Measurements from ENCODE around the gene CALHM4.
A peak's percentile ranks its signal among the peaks of the same experiment; 100 is the strongest.

CALHM4 gene, protein sequence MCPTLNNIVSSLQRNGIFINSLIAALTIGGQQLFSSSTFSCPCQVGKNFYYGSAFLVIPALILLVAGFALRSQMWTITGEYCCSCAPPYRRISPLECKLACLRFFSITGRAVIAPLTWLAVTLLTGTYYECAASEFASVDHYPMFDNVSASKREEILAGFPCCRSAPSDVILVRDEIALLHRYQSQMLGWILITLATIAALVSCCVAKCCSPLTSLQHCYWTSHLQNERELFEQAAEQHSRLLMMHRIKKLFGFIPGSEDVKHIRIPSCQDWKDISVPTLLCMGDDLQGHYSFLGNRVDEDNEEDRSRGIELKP

DNA sequence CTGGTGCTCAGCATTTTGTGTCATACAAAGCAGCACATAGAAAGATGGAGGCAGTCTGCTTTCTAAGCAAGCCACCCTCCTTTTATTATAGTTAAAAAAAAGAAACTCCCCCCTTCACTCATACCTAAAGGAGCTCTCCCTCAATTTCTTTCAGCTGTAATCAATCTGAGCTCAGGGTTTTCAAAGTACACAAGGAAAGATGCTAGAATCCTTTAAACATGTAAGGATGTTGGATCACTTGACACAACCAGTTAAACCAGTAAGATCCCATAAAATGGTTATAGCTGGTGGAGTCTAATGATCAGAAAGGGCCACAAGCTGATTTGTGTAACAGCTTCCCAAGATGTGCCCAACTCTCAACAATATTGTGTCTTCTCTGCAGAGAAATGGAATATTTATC is at the start of gene CALHM4:
Gene CALHM4 (plus strand): TSS at position 301 of the 400 bp plus-strand sequence. CDS start 43 bp downstream, at position 344.
- no peak for DNase-seq

DNA sequence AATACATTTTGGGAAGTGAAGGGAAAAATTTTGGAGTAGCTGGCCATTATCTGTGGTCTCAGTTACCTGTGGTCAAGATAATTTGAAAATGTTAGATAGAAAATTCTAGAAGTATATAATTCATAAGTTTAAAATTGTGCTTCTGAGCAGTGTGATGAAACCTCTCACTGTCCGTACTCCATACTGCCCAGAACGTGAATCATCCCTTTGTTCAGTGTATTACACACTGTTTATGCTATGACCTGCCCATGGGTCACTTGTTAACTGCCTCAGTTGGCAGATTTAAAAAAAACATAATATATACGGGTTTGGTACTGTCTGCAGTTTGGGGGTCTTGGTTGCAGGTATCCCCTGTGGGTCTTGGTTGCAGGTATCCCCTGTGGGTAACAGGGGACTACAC is 46.2 kb upstream of the CALHM4 start:
- DNase-seq, result no peak

DNA sequence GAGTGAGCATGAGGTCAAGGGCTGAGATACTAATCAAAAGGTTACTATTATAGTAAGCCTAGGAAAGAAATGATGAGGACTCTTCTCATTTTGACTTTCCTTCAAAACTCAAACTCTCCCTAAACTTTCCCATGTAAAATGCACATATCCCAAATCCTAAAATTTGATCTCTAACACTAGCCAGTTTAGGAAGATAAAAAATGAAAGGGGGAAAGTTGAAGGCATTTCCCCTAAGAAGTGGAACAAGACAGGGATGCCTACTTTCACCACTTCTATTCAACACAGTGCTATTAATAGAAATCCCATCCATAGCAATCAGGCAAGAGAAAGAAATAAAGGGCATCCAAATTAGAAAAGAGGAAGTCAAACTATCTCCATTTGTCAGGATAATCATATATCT is 45.0 kb upstream of the CALHM4 start:
- DNase-seq, result no peak

DNA sequence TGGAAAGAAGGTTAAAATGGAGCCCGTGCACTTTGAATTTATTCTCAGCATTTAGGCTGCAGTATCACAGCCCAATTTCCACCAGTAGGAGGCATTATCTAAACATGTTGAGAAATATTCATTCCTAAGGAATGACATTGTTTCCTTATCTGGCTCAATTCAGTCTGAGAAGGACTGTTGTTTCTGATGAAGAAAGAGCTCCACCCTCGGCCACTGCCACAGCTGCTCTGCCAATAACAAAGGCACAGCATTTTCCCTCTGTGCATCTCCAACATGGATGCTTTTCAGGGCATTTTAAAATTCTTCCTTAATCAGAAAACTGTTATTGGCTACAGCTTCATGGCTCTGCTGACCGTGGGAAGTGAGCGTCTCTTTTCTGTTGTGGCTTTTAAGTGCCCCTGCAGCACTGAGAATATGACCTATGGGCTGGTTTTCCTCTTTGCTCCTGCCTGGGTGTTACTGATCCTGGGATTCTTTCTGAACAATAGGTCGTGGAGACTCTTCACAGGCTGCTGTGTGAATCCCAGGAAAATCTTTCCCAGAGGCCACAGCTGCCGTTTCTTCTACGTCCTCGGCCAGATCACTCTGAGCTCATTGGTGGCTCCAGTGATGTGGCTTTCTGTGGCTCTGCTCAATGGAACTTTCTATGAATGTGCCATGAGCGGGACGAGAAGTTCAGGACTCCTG is 42.0 kb upstream of the CALHM4 start, which contains the start of gene CALHM5:
Gene CALHM5 (plus strand): TSS at position 216 of the 687 bp plus-strand sequence. CDS start 58 bp downstream, at position 274.
- peak; percentile 23 for DNase-seq

DNA sequence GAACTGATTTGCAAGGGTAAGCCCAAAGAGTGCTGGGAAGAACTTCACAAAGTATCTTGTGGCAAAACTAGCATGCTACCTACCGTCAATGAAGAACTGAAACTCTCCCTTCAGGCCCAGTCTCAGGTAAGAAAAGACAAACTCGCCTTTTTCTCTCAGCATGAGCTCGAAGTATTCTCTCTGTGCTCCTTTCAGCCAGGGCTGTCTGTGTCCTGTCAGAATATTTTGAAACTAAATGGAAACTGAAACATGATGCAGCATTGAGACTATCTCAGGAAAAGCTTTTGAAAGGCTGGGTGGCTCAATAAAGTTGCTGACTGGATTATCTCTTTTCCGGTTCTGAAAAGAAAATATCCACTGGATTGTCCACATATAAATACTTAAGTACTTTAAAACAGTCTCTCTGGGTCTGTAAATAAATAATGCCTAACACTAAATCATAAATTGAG is 41.4 kb upstream of the CALHM4 start:
- DNase-seq, result peak; percentile 43

DNA sequence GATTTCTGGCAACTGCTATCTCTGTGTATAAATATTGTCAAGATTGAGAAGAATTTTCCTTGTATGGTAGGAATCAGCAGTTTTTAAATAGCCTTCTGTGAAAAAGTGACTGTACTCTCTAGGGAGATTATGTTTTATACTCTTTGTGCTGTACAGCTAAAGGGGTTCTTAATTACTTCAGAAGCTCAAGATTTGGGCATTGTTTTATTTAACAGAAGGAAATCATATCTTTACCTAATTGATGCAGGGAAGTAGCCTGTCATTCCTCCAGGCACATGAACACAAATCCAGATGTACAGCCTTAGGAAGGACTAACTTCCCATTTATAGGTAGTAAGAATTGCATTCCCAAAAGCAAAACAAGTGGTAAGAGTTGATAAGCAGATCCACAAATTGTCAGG is 40.8 kb upstream of the CALHM4 start:
- no peak for DNase-seq

DNA sequence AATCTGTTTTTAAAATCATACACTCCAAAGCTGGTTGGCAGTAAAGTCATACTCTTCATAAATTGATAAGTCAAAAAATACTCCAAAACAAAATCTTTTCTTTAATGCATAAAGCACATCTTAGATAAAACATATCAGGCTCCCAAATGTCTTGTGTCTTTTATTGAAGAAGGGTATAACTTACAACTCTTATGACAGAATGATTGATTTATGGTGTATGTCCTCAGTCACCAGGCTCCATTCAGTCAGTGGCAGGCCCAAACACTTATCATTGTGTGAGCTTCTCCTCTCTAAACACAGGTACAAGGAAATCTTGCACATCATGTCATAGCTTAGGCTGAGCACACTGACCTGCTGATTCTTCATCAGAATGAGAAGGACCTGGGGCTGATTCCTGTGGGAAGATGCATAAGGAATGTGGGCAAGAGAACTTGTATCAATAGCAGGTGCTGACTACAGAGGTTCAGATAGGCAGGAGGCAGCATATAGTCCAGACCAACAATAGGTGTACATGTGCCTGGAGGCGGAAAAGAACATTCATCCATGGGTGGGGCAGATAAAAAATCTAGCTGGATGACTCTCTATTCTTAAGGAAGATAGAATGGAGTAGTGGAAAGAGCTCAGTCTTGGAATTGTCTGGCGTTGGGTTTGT is 40.2 kb upstream of the CALHM4 start:
- DNase-seq, result no peak

DNA sequence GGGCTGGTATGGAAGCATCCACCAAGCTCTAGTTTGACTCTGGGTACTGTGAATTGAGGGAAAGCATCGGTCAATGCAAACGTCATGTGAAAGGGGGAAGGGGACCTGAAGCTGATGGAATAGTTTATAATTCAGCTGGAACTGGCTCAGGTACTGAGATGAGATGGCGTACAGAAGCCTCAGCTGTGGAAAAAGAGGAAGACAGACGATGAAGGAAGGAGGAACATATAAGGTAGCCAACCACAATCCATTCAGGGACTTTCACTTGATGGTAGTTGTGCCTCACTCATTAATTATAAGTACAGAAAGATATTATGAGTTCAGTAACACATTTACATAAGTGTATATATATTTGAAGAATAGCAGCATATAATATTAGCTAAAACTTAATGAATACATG is 39.4 kb upstream of the CALHM4 start:
- DNase-seq, result peak; percentile 10

DNA sequence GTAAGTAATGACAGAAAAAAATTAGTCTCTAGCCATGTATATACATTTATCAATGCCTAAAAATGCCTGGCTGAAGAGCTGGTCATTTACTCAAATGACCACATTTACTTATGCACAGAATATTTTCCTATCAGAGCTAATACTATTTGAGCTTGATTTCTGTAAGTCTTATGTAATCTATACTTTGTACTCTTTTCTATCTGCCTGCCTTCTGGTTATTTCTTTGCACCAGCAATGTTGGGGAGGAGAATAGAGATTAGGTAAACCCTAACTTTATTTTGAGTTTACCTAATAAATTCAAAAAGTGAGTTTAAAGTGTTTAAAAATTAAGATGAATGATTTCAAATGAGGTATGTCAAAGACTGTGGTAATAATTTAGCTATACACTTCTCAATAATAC is 38.4 kb upstream of the CALHM4 start:
- no peak for DNase-seq

DNA sequence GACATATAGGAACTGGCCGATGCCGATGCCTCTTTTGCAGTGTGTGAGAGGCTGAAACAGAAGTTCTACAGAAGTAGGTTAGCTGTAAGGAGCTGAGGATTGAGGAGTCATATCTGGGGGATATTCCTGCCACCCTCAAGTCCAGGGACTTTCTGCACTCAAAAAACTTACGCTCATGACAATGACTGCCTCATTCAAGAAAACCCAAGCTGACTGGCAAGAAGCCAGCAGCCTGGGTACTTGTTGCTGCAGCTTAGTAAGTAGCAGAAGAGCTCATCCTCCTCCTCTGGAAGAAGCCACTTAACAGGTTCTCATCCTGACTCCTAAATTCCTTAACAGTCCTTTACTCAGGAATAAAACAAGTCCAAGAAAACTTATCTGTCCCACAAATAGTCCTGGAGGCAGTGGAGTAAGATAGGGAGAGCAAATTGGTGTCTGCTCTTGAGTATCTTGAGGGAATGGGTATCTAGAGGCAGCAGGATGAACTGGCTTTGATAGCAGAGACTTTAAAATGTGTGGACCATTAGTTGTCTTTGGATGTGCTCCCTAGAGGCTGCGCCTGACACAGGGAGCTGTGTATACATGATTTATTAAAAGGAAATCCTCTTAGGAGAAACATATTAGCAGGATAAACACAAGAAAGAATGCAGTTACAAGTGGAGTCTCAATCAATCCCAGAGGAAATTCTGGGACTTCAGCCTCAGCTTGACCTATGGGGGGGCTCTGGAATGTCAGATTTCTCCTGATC is 34.8 kb upstream of the CALHM4 start:
- peak; percentile 6 for DNase-seq

DNA sequence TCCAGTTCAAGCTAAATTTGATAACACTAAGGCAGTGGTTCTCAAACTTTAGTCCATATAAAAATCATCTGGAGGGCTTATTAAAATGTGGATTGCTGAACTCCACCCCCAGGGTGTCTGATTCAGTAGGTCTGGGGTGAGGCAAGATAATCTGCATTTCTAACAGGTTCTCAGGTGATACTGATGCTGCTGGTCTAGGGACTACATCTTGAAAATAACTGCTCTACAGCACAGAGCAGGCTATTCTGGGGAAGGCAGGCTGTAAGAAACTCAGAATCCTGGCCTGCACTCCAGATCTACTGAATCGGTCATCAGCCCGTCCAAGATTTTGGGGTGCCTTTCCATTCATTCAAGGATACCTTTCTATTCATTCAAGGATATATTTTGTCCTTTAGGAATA is 30.7 kb upstream of the CALHM4 start:
- no peak for DNase-seq

DNA sequence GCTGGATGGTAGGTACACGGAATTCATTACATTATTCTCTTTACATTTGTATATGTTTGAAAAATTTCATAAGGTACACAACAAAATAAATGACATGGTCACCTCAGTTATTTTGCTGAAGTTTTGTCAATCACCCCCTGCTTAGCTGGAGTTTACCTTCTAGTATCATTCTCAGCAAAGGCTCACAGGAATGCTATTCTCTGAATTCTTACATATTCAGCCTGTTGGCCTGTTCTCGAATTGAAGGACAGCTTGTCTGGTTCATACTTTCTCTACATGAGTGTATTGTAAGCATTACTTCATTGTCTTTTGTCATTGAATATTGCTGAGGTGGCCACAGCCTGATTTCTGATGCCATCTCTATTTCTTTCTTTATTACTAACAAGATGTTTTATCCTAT is 29.3 kb upstream of the CALHM4 start:
- no peak for DNase-seq

DNA sequence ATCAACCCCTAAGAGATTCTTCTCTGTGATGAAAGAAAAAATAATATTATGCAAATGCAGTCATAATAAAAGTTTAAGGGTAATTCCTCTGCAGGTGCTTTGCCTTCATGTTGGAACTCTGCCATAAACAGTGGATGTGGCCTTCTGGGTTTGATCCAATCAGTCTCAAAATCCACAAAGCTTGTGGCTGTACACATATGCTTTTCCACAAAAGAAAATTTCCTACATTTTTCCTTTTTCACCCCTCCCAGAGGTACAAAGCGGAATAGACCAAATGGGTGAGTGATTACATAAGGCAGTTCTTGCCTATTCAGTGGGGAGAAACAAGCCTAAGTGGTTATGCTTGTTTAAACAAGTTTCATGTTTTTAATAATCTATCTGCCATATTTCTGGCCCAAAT is 25.4 kb upstream of the CALHM4 start:
- no peak for DNase-seq

DNA sequence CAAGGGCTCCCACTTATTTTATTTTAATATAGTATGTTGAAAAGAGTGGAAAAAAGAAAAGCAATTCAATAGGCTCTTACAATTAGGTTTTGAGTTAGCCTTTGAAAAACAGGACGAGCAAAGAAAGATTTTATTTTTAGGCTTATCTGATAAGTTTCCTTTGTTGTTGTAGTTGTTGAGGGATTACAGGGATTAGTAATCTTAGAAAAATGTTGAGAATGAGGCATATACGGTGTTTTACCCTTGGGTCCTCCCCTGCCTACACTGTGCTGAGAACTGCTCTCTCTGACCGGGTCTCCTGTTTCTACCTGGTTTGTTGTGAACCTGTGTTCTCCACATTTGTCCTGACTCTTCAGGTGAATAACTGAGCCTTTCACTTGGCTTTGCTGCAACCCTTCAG is 24.8 kb upstream of the CALHM4 start:
- DNase-seq, result no peak

DNA sequence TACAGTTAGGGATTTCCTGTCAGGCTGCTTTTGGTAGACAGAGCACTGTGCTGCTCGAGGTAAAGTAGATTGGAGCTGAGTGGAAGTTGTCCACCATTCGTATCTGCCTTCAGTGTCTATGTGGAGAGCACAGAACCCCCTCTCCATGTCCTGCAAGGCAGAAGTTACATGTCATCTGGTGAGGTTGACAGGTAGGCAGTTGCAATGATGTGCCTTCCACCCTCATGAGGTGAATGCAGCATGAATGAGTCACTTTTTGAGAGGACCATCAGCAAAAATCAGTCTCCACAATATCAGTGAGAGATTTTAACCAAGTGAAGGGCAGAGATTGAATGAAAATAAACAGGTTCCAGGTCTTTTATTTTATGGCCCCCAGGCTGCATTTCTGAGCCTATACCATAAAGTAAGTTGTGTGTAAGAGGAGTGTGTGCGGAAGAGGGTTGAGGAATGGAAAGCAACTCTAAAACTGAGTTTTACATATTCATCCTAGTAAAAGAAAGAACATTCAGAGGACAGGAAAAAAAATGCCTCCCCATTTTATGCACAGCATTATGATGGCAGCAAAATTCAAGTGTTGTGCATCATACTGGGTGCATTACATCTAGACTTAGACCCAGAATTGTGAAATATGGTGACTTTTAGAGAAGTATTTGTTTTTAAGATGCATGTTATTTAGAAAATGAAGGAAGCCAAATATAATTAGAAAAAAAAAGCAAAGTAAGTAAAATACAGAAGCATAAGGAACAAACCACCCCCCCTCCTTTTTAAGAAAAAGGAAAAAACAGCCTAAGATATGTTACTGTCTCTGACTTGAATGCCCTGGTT is 23.9 kb upstream of the CALHM4 start:
- peak; percentile 39 for DNase-seq

DNA sequence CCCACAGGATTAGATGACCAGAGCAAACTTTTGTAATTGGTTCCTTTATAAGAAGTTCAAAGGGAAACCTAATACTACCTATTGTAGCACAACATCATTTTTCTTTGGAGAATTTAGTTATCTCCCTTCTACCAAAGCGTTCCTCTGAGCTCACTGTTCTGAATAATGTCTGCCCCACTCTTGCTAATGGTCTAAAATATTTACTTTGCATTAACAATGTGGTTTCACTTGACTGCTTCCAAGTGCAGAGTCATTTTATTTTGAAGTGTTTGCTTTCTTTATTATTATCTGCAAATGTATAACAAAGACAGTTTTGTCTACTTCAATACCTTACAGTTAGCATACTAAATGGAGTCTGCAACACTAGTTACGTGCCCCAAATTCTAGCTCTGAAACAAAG is 23.1 kb upstream of the CALHM4 start:
- no peak for DNase-seq

DNA sequence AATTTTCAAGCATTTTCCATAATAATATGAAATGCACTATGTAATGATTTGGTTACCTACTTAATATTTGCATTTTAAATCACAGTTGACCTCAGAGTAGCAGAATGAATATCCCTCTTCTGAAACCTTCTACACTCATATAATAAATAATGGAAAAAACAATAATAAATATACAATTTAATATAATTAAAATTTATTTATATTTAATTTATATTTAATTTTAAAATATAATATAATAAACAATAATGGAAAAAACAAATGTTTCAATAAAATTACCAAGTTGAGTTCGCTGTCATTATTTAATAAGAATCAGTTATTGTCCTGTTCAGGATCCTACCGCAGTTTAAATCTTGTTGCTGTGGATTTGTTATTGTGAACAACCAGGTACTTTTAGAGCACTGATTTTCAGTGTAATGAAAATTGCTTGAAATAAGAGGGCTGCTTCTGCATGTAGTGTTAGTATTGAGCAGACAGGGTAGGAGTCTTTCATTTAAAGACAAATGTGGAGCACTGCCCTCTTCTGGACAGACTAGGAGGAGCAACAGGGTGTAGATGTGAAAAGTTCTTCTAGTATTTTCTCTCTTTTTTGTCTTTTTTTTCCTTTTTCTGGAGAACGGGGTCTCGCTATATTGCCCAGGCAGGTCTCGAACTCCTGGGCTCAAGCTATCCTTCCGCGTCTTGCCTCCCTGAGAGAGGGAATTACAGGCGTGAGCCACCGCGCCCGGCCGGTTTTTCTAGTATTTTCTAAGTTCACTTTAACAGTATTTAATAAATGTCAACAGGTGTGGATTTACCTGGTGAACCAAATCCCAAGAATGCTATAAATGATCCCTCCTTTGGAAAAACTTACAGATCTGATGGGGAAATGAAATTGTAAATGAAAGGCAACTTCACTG is 21.6 kb upstream of the CALHM4 start:
- DNase-seq, result peak; percentile 79

DNA sequence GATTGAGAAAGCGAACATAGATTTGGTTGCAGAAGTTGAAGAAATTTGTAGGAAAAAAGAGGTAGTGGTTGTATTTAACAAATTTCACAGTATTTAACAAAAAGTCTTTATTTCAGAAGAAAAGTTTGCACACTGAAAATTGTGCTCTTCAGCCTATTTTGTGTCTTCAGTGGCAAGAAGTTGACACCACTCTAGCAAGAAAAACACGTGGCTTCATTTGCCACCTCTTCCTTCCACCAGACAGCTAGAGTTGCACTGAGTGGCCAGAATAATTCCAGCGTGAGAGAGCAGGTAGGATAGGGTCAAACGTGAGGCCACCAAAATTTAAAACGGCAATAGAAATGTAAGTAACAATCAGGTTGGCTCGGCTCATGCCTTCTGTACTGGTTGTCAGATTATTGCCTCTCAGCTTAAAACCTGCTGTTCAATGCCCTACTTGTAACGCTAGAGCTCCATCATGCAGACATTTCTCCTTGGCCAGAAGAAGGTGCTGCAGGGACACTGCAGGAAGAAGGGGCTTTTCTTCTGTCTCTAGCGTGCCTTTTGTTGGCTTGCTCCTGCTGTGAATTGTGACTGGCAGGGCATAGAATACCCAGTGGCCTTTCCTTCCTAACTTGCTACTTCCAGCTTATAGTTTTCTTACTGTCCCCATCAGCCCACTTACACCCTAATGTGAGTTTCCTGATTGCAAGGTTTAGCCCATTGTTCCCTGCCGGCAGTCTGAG is 20.2 kb upstream of the CALHM4 start:
- DNase-seq, result no peak

DNA sequence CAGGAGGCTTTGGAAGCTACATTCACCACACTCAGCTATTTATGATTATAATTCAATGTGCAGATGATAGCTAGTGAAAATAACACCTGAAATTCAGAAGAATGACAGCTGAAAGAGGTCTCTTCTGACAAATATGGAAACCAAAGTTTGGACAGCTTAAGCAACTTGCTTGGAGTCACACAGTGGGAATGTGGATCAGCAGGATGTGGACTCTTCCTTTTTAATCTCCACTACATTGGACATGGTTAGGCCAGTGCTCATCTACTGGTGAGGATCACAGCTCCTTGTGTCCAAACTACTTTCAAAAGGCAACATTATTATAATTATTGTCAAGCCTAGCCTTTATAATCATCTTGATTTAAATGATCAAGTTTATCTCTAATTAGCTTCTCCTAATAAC is 18.4 kb upstream of the CALHM4 start:
- no peak for DNase-seq

DNA sequence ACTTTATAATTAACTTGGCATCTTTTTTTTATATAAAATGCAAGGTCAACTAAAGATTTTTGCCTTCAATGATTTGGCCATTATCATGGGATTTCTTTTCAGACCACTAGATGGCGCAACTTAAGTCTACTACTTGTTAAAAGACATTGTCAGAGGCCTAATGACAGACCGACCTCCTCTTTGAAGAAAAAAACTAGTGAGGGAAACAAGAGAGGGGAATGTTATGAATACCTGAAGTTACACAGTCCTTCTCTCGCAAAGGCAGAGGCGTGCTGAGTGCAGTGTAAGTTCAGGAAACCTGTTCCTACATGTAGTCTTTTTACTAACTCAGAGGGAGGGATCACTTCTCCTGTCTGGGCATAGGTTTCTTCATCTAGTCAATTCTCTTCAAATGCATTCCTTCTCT is 17.3 kb upstream of the CALHM4 start:
- peak; percentile 74 for DNase-seq

Data from inflammatory macrophage treated with lipopolysaccharide for 4 hours (primary cell).